HS-27A (cell line): ENCODE data around the gene GMPR2.

ENCODE experiments used
- DNase-seq: peaks from one replicate; pipeline ENCODE4 v3.0.0-alpha.2; 2012; ENCODE audit warnings: low read depth, missing footprints

The GMPR2 gene

DNA sequence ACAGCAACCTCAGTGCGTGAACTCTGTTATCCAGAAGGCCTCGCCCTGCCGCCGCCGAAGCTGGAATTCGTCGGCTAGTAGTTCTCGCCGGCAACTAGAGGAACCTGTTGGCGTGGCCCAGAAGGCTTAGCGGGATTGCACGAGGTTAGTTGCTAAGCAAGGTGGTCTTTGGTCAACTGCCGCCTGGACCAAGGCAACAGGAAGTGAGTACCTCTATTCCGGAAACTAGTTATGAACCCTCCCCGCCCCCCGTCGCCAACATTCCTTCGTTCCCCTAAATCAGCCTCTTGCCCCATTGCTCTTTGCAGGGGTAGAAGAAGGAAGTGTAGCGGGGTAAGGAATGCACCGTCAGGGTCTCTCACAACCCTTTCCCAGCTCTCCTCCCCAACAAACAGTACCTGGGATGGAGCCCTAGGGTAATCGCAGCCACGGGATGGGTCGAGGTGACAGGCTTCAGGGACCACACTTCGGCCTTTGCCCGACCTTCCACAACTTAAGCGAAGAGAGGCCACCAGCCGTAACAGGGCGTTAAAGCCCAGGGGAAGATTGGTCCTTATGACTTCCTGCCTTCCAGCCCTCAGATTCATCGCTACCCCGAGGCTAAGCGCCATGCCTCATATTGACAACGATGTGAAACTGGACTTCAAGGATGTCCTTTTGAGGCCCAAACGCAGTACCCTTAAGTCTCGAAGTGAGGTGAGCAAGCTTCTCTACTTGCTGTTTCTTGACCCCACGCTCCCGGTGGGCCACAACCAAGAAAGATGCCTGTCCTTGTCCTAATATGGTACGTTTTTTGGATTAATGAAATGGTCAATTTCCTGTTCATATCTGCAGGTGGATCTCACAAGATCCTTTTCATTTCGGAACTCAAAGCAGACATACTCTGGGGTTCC, at the start of gene GMPR2:
GMPR2 (plus strand) TSS at position 285 of the 893 bp plus-strand sequence; CDS start at position 610, 325 bp downstream.
- no peak for DNase-seq

- DNase-seq, result no peak
Observed at GRCh38 chr14:24183014-24183481, 49.7 kb upstream of the GMPR2 start.

GRCh38 chr14:24184104-24184970, 48.4 kb upstream of the GMPR2 start:
- no peak for DNase-seq

DNA sequence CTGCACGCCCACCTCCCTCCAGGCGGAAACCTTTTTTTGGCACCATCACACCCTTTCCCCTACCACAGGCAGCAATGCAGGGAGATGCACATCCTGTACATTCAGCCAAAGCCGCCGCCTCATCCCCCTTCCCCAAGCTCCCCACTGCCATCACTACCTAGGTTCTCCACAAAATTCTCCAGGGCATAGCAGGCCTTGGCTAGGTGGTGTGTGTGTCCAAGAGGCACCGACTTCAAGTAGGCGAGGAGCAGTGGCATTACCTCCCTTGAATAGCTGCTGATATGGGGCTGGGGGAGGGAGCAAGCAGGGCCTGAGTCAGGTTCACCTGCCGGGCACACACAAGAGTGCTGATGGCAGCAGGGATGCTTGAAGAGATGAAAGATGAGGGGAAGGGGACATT, 47.7 kb upstream of the GMPR2 start:
- DNase-seq, result no peak

DNA sequence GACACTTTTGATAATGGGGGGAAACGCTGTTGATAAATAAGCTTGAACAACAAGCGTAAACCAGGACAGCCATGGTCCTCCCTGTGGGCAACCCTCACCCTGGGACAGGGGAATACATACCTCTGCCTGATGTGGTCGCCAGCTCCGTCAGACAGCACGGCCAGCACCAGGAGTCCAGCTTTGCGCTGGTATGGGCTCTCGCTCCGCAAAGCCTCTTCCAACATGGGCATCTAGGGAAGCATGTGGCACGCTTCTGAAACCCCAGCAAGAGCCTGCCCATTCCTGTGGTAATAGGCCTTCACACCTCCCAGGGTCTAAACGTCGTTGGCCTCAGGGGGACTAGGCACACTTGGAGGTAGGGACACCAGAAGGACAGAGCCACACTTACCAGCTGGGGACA, 47.0 kb upstream of the GMPR2 start:
- no peak for DNase-seq

DNA sequence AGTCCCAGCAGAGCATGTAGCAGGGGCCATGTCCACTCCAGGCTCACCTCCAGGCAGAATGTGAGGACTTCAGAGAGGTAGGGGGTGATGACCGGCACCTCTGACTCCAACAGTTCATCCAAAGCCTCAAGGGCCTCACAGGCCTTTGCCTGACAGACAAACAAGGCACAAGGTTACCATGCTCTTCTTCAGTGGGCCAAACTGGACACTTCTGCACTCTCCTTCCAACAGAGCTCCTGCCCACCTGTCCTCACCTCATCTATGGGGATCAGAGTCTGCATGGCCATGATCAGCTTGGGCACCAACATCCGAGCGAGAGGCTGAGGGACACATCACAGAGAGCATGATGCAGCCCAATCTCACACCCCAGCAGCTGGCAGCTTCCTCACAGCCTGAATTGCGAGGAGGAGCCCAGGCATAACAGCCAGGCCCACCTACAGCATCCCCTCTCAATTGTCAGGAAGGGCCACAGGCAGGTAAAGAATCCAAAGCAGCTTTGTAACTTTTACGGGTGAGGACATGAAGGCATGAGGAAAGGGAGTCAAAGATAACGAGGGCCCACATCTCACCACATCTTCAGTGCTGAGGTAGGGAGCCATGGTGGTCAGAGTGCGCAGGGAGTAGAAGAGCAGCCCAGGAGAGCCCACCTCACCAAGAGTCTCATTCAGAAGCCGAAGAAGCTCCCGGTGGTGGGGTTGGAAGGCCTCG, 45.7 kb upstream of the GMPR2 start:
- DNase-seq, result no peak

GRCh38 chr14:24187539-24187915, 45.2 kb upstream of the GMPR2 start:
- no peak for DNase-seq

DNA sequence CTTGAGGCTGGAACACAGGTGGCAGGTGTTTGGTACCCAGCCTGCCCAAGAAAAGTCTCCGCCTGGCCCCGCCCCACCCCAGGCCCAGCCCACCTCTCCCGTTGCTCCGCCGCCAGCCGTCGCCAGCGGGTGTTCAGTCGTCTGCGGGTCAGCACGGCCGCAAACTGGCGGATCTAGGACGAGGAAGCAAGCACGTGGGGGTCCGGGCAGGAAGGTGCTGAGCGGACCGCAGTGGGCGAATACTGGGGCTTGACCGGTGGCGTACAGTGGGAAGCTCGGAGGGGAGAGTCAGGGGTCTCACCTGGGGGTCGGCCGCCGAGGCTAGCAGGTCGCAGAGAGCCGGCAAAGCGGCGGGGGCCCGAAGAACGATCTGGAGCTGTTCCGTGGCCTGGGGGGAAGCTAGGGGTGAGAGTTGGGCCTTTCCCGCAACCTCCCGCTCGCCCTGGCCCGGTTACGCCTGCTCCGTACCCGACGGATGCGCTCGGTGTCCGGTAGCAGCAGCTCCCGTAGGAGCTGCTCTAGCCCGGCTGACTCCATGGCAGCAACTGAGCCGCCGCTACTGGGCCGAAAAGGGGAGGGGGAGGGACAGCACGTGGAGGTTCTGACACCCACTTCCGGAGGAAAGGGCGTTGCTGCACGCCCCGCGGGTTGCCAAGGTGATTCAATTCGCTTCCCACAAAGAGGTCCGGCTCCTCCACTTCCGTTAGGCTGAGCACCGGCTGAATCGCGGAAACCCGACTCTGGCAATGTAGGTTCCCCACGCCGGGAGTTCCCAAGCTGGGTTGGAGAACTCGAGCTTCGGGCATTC, 44.3 kb upstream of the GMPR2 start, which contains the start of gene IPO4:
IPO4 (minus strand) TSS at position 566 of the 808 bp plus-strand sequence; CDS start at position 537, 29 bp downstream.
- peak; percentile 95 for DNase-seq

DNA sequence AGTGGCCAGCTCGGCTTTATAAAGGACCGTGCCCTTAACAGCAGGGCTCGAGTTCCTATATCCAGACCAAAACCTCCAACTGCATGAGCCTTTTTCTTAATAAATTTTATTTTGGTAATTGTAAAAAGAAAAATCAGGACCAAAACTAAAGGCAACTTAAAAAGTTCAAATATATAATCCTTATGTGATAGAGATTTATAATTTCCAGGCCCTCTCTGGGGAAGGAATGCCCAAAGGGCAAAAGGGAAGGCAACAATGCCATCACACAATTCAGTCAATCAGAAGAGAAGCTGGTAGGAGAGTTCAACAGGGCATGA, 43.7 kb upstream of the GMPR2 start:
- no peak for DNase-seq

DNA sequence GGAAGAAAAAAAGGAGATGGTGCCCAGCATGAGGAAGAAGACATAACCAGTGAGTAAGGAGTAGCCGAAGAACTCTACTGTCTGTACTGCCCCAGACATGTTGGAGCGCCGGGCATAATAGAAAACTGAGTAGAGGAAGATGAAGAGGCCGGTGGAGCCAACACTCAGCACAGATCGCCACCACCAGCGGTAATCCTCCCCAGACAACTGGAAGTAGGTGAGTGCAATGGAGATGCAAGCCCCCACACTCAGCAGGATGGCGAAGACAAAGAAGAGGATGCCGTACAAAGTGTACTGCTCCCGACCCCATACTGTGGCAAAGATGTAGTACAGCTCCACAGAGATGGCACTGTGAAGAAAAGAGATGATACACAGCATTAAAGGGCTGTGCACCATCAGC, 43.3 kb upstream of the GMPR2 start:
- no peak for DNase-seq

- DNase-seq, result no peak
Observed at GRCh38 chr14:24190416-24190815, 42.3 kb upstream of the GMPR2 start.

- DNase-seq, result no peak
Observed at GRCh38 chr14:24192933-24193332, 39.8 kb upstream of the GMPR2 start.

DNA sequence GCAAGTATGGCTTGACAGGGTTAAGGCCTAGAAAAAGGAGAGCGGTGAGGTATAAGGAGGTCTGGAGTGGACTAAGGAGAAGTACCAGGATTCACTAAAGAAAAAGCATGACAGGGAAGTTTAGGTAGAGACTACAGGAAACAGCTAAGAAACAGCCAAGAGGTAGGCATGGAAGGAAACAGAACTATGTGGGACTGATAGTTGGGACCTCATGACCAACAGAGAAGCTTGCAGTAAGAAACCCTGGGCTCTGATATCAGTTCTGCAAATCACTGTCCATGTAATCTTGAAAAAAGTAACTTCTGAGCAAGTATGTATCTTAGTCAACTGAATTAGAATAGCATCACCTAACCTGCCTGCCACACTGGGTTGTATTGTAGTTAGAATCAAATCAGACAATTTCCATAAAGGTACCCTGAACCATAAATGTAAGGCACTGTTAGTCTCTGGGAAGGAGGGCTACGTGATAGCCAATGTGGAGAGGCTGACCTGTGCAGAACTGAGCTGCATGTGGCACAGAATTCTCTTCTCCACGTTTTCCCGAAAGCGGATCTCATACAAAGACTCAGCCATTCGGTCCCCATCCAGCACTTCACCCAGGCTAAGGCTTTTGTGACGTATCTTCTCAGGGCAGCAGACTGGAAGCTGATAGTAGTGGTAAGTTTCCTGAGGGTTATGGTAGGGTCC, 38.4 kb upstream of the GMPR2 start:
- no peak for DNase-seq

DNA sequence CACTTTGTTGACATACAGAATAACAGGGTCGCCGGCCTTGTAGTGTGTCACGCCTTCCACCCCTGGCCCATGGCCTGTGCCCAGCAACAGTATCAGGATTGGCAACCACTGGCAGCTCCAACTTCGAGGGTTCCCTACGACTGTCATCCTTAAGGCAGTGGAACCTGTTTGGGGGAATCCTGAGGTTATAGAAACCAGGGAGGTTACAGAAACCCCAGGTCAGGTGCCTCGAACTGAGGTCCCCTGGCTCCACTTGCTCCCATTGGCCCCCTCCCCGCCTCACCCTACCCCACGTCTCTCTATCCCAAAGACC, 37.9 kb upstream of the GMPR2 start:
- DNase-seq, result no peak

DNA sequence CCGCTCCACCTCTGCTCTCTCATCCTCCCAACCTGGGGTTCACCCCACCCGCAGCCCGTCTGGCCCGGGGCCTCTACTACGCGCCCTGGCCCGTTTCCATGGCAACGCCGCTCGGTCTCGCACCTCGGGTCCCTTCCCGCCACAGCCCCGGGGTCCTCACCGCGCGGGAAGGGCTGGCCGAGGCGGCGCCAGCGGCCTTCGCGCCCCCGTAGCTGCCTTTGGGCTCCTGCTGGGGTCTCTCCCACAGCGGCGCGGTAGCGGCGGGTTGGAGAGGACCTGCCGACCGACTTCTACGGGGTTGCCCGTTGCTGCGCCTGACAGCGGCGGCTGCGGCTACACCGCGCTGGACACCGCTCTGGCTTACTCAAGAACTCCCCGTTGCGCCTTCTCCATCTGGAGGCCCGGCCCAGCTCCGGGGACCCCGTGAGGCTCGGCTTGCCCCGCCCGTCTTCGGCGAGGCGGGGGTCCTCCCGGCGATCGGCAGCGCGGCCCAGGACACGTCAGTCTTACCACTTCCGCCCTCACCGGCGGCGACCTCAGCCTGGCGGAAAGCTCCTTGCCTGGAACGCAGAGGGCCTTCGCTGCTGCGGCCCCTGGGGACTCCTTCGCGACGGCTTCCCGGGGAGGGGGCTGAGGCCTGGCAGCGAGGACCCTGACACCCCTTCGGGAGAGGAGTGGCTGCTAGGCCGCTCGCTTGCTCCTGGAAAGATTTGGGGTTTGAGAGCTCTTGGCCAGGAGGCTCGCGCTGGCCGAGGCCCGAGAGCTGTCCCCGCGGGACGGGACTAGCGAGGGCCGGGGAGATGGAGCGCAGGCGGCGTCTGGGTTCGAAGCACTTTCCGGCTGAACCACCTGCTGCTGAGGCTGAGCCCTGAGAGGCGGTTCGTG, 37.3 kb upstream of the GMPR2 start, which contains the start of gene TM9SF1:
TM9SF1 (minus strand) TSS at position 256 of the 885 bp plus-strand sequence. CDS start 422 bp downstream, outside the sequence.
- DNase-seq, result peak; percentile 73

GRCh38 chr14:24196071-24197055, 36.4 kb upstream of the GMPR2 start:
- DNase-seq, result peak; percentile 9

DNA sequence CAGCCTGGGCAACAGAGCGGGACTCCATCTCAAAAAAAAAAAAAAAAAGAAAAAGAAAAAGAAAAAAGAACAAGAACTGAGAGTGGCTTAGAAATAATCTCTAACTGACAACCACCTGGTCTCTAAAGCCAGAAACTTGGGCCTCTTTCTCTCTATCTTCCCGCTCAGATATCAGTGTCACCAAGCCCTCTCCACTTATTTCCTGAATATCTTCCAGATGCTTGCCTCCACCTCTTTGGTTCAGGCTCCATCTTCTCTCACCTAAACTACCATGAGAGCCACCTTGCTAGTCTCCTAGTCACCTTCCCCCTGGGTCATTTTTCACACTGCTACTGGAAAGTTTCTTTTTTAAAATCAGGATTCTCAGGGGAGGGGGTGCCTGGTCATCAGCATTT, 35.7 kb upstream of the GMPR2 start:
- no peak for DNase-seq

- no peak for DNase-seq
Observed at GRCh38 chr14:24198814-24199524, 33.8 kb upstream of the GMPR2 start.
